Heart right ventricle (tissue), 16 donors: Measurements from ENCODE around the gene DSCAM. TPM values are rescaled to one million over a fixed set of nuclear protein-coding genes. Genes with fewer than 3 reads are reported as not detected.

Source experiments
- ATAC-seq, 8 donors: fragments of 200-7000 bp; cut with Tn5 transposase; one replicate each; pipeline ENCODE4 v1.9.1; 2020; ENCODE audit warnings: mild to moderate bottlenecking in 8 of 8, moderate library complexity in 8 of 8, moderate number of reproducible peaks in 1 of 8
- DNase-seq, 2 donors: peaks; one replicate each; pipeline ENCODE4 v3.0.0-alpha.2; 2020
- H3K27ac ChIP-seq, 10 donors: fragments of 200-600 bp; sonication (generic) in 2 of 10; one replicate each; pipeline versions ENCODE4 v1.5.0 to v1.8.0; 2020 to 2022; ENCODE audit warnings: mild to moderate bottlenecking in 3 of 10
- H3K27me3 ChIP-seq, 7 donors: fragments of 200-600 bp; one replicate each; pipeline ENCODE4 v1.8.0; 2021 to 2022; ENCODE audit warnings: mild to moderate bottlenecking in 2 of 7
- H3K36me3 ChIP-seq, 9 donors: fragments of 200-600 bp; sonication (generic) in 1 of 9; one replicate each; pipeline versions ENCODE4 v1.5.0 to v1.8.0; 2020 to 2022; ENCODE audit warnings: mild to moderate bottlenecking in 2 of 9
- H3K4me1 ChIP-seq, 9 donors: fragments of 200-600 bp; sonication (generic) in 1 of 9; one replicate each; pipeline versions ENCODE4 v1.5.0 to v1.8.0; 2020 to 2022; ENCODE audit warnings: mild to moderate bottlenecking in 4 of 9
- H3K4me3 ChIP-seq, 10 donors: fragments of 200-600 bp; sonication (generic) in 2 of 10; one replicate each; pipeline versions ENCODE4 v1.5.0 to v1.8.0; 2020 to 2022; ENCODE audit warnings: mild to moderate bottlenecking in 7 of 10, moderate library complexity in 2 of 10
- H3K9me3 ChIP-seq, 11 donors: fragments of 200-600 bp in 10 of 11; sonication (generic) in 2 of 11; one replicate each; pipeline versions ENCODE4 v1.5.0 to v1.8.0; 2013 to 2022; ENCODE audit warnings: mild to moderate bottlenecking in 2 of 11, control low read depth in 1 of 11, moderate library complexity in 1 of 11
- CTCF ChIP-seq, 9 donors: fragments of 200-600 bp; sonication (generic) in 2 of 9; IDR thresholded peaks; one replicate each; pipeline versions ENCODE4 v1.5.0 to v1.8.0; 2021 to 2022; ENCODE audit warnings: antibody characterized with exemption in 9 of 9, mild to moderate bottlenecking in 5 of 9, moderate library complexity in 1 of 9
- WGBS, 2 donors: extraction: QIAGEN DNeasy Blood & Tissue Kit; methylation state at CpG; one replicate each; pipeline ENCODE4 v1.1.7; 2013; ENCODE audit warnings: inconsistent platforms in 1 of 2; 5-methylcytosine and 5-hydroxymethylcytosine counted together
- intact Hi-C, 10 donors: fragments of 100-400 bp; cut with DNase I; formaldehyde crosslinking; loops; one replicate each; pipeline versions ENCODE4 v1.11.1 to v1.14.2; 2022
- polyA plus RNA-seq, 2 donors: library from polyadenylated mRNA; stranded (reverse); fragments of 200-250 nt; gene quantifications; one replicate each; pipeline ENCODE4 v1.2.3, GENCODE V29; 2013
- total RNA-seq, 10 donors: library from RNA; stranded (reverse); fragmentation: NEBNext Ultra II Directional in 3 of 10; extraction: Animal tissue kit (Norgen Biotek cat#: 25700) in 3 of 10; gene quantifications; one replicate each; pipeline versions ENCODE4 v1.2.1 to v1.2.4, GENCODE V29; 2021 to 2023
- donor health status: Arrhythmogenic right ventricular cardiomyopathy.
- donor health status: ischemic (EF 13 %, LVEDD 7.1; RV severe dilation, severe dysfunction).
- donor health status: healthy with polysubstance abuse.
- donor health status: DM: no; HTN: yes; CAD: no.
- donor health status: DM: no; HTN: no; CAD: no.
- donor health status: ischemic (EF 25% LVEDD 6.9; RV normal size, moderate dysfunction).
- donor health status: ischemic (EF 25% LVEDD 5.7; RV mildly dilated, moderate dysfunction).
- donor health status: healthy.
- donor health status: DM: yes; HTN: yes; CAD: no.
- donor health status: Ischemic cardiomyopathy.
- donor health status: ischemic (EF 35%, LVEDD 5.7; RV mildly dilated, moderate dysfunction).
- donor health status: nonischemic (EF 11% LVEDD 7.7; RV severe dilation, severe dysfunction).
- donor health status: DM: yes; HTN: yes; CAD: no.
- donor health status: PGD.
- donor health status: ischemic (EF 29% LVEDD 5.4; RV normal size, mild dysfunction).
- donor health status: nonischemic (EF 23%, LVEDD 6.1; RV moderate dilation, normal function).

The DSCAM gene
- total and polyA plus RNA-seq, 12 donors = 0.03 to 0.04 TPM; not detected in 10

GRCh38 chr21:40803101-40803500, 43.9 kb downstream of the DSCAM start:
- Histone ChIP-seq H3K9me3 (peaks cover 0 to 55% (median 25%) of the 10 kb centered on the region in 11 donors), H3K27ac (no peak overlapping the region), H3K36me3 (no peaks in the 10 kb centered on the region), H3K4me1 (no peaks in the 10 kb centered on the region), H3K27me3 (no peaks in the 10 kb centered on the region), H3K4me3 (no peak overlapping the region)
- intact Hi-C loops = no loop called here
- no peak for ATAC-seq
- WGBS, 2 donors = 79 to 83% methylated on average over 3 of the region's 3 CpGs
- no peak for DNase-seq
- TF ChIP-seq CTCF (IDR thresholded peaks at IDR 0.05) = no peak

DNA sequence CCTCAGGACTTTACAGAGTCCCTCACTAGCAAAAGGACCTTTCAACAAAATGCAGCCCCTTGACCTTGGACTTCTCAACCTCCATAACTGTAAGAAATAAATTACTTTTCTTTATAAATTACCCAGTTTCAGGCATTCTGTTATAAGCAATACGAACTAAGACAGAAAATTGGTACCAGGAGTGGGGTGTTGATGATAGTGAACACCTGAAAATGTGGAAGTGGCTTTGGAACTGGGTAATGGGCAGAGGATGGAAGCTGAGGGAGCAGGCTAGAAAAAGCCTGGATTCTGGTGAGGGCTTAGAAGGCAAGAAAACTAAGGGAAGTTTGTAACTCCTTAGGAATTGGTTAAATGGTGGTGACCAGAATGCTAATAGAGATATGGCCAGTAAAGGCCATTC, 46.8 kb downstream of the DSCAM start:
- DNase-seq (no peak), ATAC-seq (no peak)
- intact Hi-C loops = no loop called here
- Histone ChIP-seq H3K4me1 (no peaks in the 10 kb centered on the region), H3K27ac (no peak overlapping the region), H3K27me3 (no peaks in the 10 kb centered on the region), H3K36me3 (no peaks in the 10 kb centered on the region), H3K9me3 (peaks cover 0 to 58% (median 25%) of the 10 kb centered on the region in 11 donors), H3K4me3 (no peak overlapping the region)
- TF ChIP-seq CTCF (IDR thresholded peaks at IDR 0.05) = no peak
- WGBS, 2 donors = 73 to 83% methylated on average over 1 of the region's 1 CpG

DNA sequence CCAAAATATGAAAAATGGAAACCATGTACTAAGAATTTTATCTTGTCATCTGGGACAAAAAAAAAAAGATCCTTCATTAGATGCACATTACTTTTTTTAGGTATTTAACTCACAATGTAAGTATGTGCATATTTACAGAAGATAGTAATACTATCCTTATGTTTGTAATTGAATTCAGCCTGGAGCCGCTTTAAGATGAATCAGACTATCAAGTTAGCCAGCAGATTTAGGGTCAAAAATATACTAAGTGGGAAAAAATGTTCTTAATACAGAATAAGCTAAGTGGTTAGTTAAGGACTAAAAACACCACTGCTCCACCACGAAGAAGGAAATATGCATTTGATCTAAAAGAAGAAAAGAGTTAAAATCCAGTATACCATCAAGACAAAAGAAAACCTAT, 49.1 kb downstream of the DSCAM start:
- DNase-seq (no peak), ATAC-seq (no peak)
- Histone ChIP-seq H3K27me3 (no peaks in the 10 kb centered on the region), H3K9me3 (peaks cover 0 to 50% (median 25%) of the 10 kb centered on the region in 11 donors), H3K36me3 (no peaks in the 10 kb centered on the region), H3K4me1 (no peaks in the 10 kb centered on the region), H3K27ac (no peak overlapping the region), H3K4me3 (no peak overlapping the region)
- TF ChIP-seq CTCF (IDR thresholded peaks at IDR 0.05) = no peak
- 88 to 90% methylated on average over 2 of the region's 2 CpGs for WGBS, 2 donors
- intact Hi-C loops = no loop called here

DNA sequence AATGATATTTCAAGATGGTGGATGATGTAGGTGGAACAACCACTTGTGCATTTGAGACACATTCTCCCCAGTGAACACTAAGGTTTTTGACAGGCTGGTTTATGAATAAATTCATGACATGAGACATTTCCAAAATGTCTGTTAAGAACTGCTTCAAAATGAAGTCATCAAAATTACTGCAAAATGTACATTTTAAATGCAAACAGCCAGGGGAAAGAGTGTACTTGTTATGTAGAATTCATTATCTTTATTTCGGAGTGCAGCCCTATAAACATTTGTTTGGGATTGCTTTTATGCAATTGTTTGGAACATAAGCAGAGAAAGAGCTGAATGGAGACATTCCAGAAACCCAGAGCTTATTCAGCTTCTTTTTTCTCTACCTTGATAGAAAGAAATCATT, 49.5 kb downstream of the DSCAM start:
- ATAC-seq = no peak

More for the DNA sequence above, 49.5 kb downstream of the DSCAM start:
- Histone ChIP-seq H3K27me3 (no peaks in the 10 kb centered on the region), H3K27ac (no peak overlapping the region), H3K9me3 (peaks cover 0 to 46% (median 25%) of the 10 kb centered on the region in 11 donors), H3K4me1 (no peaks in the 10 kb centered on the region), H3K4me3 (no peak overlapping the region), H3K36me3 (no peaks in the 10 kb centered on the region)
- TF ChIP-seq CTCF (IDR thresholded peaks at IDR 0.05) = no peak
- no peak for DNase-seq
- intact Hi-C loops = no loop called here
- 73 to 86% methylated on average over 1 of the region's 1 CpG for WGBS, 2 donors
